ENCODE results near the gene DNAJC10. TPM values are rescaled to one million over a fixed set of nuclear protein-coding genes. Genes with fewer than 3 reads are reported as not detected.

DNAJC10 gene
- total and polyA plus RNA-seq, 9 of the 15 experiments (the other 6 are each of a cell fraction or from before 2014, with no cell fraction given), result 9.8 to 77.7 (median 57.3) TPM

- 0 out of 2 replicates have a peak, but pooled peaks have one; percentile 18 for TF ChIP-seq SPI1 (IDR thresholded peaks at IDR 0.05; ENCODE audit: borderline replicate concordance, low read depth, low read length)
- no peak for TF ChIP-seq HDAC1 (IDR thresholded peaks at IDR 0.05)
- TF ChIP-seq NR2C2 (CRISPR knock-in tag; IDR thresholded peaks at IDR 0.05), result no peak
- no peak for TF ChIP-seq NR2C2 (tag; IDR thresholded peaks at IDR 0.05)
- no peak for TF ChIP-seq HES1 (IDR thresholded peaks at IDR 0.05; ENCODE audit: low read depth)
- TF ChIP-seq MNT (conservative IDR thresholded peaks at IDR 0.05), result no peak
- no peak for TF ChIP-seq KLF6 (CRISPR knock-in tag; IDR thresholded peaks at IDR 0.05; ENCODE audit: borderline replicate concordance)
- TF ChIP-seq ZFX (CRISPR knock-in tag; IDR thresholded peaks at IDR 0.05), result no peak
- no peak for TF ChIP-seq MAFK (IDR thresholded peaks at IDR 0.05; ENCODE audit: low read length)
- TF ChIP-seq ZNF561 (CRISPR knock-in tag; conservative IDR thresholded peaks at IDR 0.05), result no peak
- no peak for TF ChIP-seq SNIP1 (IDR thresholded peaks at IDR 0.05; ENCODE audit: low read depth)
- no peak for TF ChIP-seq ATF7 (IDR thresholded peaks at IDR 0.05)
- TF ChIP-seq HDAC8 (tag; IDR thresholded peaks at IDR 0.05), result no peak
- TF ChIP-seq KAT2B (IDR thresholded peaks at IDR 0.05; ENCODE audit: low read depth, low read length), result no peak
- TF ChIP-seq DPF2 (IDR thresholded peaks at IDR 0.05), result no peak
- TF ChIP-seq POLR2A (conservative IDR thresholded peaks at IDR 0.05), result no peak
- TF ChIP-seq ZNF347 (CRISPR knock-in tag; IDR thresholded peaks at IDR 0.05; ENCODE audit: low read depth), result no peak
- no peak for TF ChIP-seq RBM25 (IDR thresholded peaks at IDR 0.05; ENCODE audit: low read depth, low read length, severe bottlenecking)
- TF ChIP-seq NCOA6 (IDR thresholded peaks at IDR 0.05), result no peak
- no peak for TF ChIP-seq HDGF (IDR thresholded peaks at IDR 0.05)
- TF ChIP-seq RFX1 (IDR thresholded peaks at IDR 0.05), result no peak
- TF ChIP-seq MIER1 (IDR thresholded peaks at IDR 0.05; ENCODE audit: low read depth), result peak; percentile 35; the same call in 1 of the 2 replicates
- TF ChIP-seq SP2 (IDR thresholded peaks at IDR 0.05; ENCODE audit: extremely low read depth, low read depth, low read length, poor library complexity, severe bottlenecking), result no peak
- TF ChIP-seq HDAC6 (IDR thresholded peaks at IDR 0.05; ENCODE audit: low read depth, low read length), result no peak
- no peak for TF ChIP-seq NKRF (IDR thresholded peaks at IDR 0.05; ENCODE audit: borderline replicate concordance)
- no peak for TF ChIP-seq E2F1 (CRISPR knock-in tag; IDR thresholded peaks at IDR 0.05)
- TF ChIP-seq TCF15 (CRISPR knock-in tag; IDR thresholded peaks at IDR 0.05), result no peak
- peak; percentile 7; the same call in 1 of the 2 replicates for TF ChIP-seq EGR1 (conservative IDR thresholded peaks at IDR 0.05)
Observed at GRCh38 chr2:182716650-182716979, 558 bp downstream of the DNAJC10 start (continued).
